ENCODE data around the gene FGFR4.

The FGFR4 gene

GRCh38 chr5:177049285-177049684 is 37.4 kb upstream of the FGFR4 start:
- Histone ChIP-seq H2AFZ (ENCODE audit: low read depth, low read length) (no peak overlapping the region), H3K27me3 (ENCODE audit: low read depth, low read length) (no peaks in the 10 kb centered on the region), H3K27ac (ENCODE audit: low read length) (no peak overlapping the region), H3K4me1 (ENCODE audit: low read length) (no peaks in the 10 kb centered on the region), H3K9me3 (ENCODE audit: insufficient read depth, low read length) (no peaks in the 10 kb centered on the region), H3K4me2 (ENCODE audit: low read length) (no peak overlapping the region), H3K79me2 (ENCODE audit: low read length) (no peaks in the 10 kb centered on the region), H3K36me3 (replicated peaks; ENCODE audit: low read depth, low read length) (peaks cover 26% of the 10 kb centered on the region), H4K20me1 (ENCODE audit: insufficient read depth, low read length) (no peaks in the 10 kb centered on the region), H3K9ac (ENCODE audit: low read length) (no peak overlapping the region), H3K4me3 (ENCODE audit: low read length) (no peak overlapping the region)
- no peak for TF ChIP-seq CTCF (IDR thresholded peaks at IDR 0.05; ENCODE audit: low read depth, low read length)
- TF ChIP-seq EZH2phosphoT487 (IDR thresholded peaks at IDR 0.05; ENCODE audit: low read depth): no peak

GRCh38 chr5:177064500-177065277 is 22.0 kb upstream of the FGFR4 start:
- Histone ChIP-seq H3K36me3 (replicated peaks; ENCODE audit: low read depth, low read length) (peaks cover 21% of the 10 kb centered on the region), H3K27ac (ENCODE audit: low read length) (no peak overlapping the region), H3K4me1 (ENCODE audit: low read length) (no peaks in the 10 kb centered on the region), H2AFZ (ENCODE audit: low read depth, low read length) (no peak overlapping the region), H3K4me3 (ENCODE audit: low read length) (no peak overlapping the region), H3K27me3 (ENCODE audit: low read depth, low read length) (no peaks in the 10 kb centered on the region), H3K79me2 (ENCODE audit: low read length) (no peaks in the 10 kb centered on the region), H3K9ac (ENCODE audit: low read length) (no peak overlapping the region), H4K20me1 (ENCODE audit: insufficient read depth, low read length) (no peaks in the 10 kb centered on the region), H3K4me2 (ENCODE audit: low read length) (no peak overlapping the region), H3K9me3 (ENCODE audit: insufficient read depth, low read length) (no peaks in the 10 kb centered on the region)
- TF ChIP-seq CTCF (IDR thresholded peaks at IDR 0.05; ENCODE audit: low read depth, low read length) (no peak), EZH2phosphoT487 (IDR thresholded peaks at IDR 0.05; ENCODE audit: low read depth) (no peak)

GRCh38 chr5:177065491-177065890 is 21.2 kb upstream of the FGFR4 start:
- no peaks in the 10 kb centered on the region for H3K79me2 ChIP-seq (ENCODE audit: low read length)
- no peaks in the 10 kb centered on the region for H3K27me3 ChIP-seq (ENCODE audit: low read depth, low read length)
- no peaks in the 10 kb centered on the region for H3K9me3 ChIP-seq (ENCODE audit: insufficient read depth, low read length)
- TF ChIP-seq EZH2phosphoT487 (IDR thresholded peaks at IDR 0.05; ENCODE audit: low read depth) (no peak), CTCF (IDR thresholded peaks at IDR 0.05; ENCODE audit: low read depth, low read length) (no peak)
- no peaks in the 10 kb centered on the region for H4K20me1 ChIP-seq (ENCODE audit: insufficient read depth, low read length)
- no peak overlapping the region for H3K4me2 ChIP-seq (ENCODE audit: low read length)
- H3K27ac ChIP-seq (ENCODE audit: low read length): no peak overlapping the region
- no peak overlapping the region for H3K9ac ChIP-seq (ENCODE audit: low read length)
- peaks cover 3% of the 10 kb centered on the region for H3K4me1 ChIP-seq (ENCODE audit: low read length)
- H3K36me3 ChIP-seq (replicated peaks; ENCODE audit: low read depth, low read length): peaks cover 21% of the 10 kb centered on the region
- no peak overlapping the region for H3K4me3 ChIP-seq (ENCODE audit: low read length)
- H2AFZ ChIP-seq (ENCODE audit: low read depth, low read length): no peak overlapping the region

- no peak overlapping the region for H3K4me2 ChIP-seq (ENCODE audit: low read length)
- no peaks in the 10 kb centered on the region for H3K27me3 ChIP-seq (ENCODE audit: low read depth, low read length)
- H3K9me3 ChIP-seq (ENCODE audit: insufficient read depth, low read length): no peaks in the 10 kb centered on the region
- H3K9ac ChIP-seq (ENCODE audit: low read length): no peak overlapping the region
- H3K27ac ChIP-seq (ENCODE audit: low read length): no peak overlapping the region
- no peaks in the 10 kb centered on the region for H4K20me1 ChIP-seq (ENCODE audit: insufficient read depth, low read length)
- no peaks in the 10 kb centered on the region for H3K79me2 ChIP-seq (ENCODE audit: low read length)
- H2AFZ ChIP-seq (ENCODE audit: low read depth, low read length): no peak overlapping the region
- peaks cover 21% of the 10 kb centered on the region for H3K36me3 ChIP-seq (replicated peaks; ENCODE audit: low read depth, low read length)
- no peak overlapping the region for H3K4me3 ChIP-seq (ENCODE audit: low read length)
- peaks cover 10% of the 10 kb centered on the region for H3K4me1 ChIP-seq (ENCODE audit: low read length)
- TF ChIP-seq EZH2phosphoT487 (IDR thresholded peaks at IDR 0.05; ENCODE audit: low read depth) (no peak), CTCF (IDR thresholded peaks at IDR 0.05; ENCODE audit: low read depth, low read length) (no peak)
Measured at GRCh38 chr5:177066224-177066623, 20.5 kb upstream of the FGFR4 start.
